ENCODE data around the gene DHX34. TPM values are rescaled to one million over a fixed set of nuclear protein-coding genes. Genes with fewer than 3 reads are reported as not detected.

Gene DHX34
- total and polyA plus RNA-seq, 4 donors, result 3.1 to 11.6 (median 6.1) TPM

DNA sequence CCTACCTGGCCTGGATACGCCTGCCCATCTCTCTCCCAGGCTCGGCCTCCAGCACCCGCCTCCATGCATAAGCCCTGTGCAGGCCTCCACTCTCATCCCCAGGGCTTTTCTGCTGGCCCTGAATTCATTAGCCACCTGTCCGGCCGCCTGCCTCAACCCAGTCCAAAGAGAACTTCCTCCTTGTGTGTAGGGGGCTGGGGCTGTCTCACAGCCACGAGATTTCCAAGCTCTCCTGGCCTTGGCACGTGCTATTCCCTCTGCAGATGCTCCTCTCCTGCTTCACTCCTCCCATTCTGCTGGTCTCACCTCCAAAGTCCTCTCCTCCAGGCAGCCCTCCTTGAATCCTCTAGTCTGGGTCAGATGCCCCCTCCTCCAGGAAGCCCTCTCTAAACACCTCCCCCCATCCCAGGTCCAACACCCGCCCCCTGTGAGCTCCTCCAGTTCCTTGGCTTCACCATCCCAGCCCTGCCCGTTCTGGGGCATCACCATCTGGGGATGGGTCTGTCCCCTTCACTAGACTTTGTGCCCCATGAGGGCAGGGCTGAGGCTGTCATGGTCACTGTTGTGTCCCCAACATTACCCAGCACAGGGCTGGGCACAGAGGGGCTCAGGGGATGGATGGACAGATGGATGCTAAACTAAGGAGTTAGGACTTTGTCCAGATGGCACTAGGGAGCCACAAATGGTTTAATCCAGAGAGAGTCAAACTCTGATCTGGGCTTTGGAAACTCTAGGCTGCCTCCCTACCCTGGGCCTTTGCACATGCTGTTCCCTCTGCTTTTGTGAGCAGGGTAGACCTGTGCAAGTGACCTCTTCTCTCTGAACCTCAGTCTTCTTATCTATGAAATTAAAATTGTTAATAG is 55.5 kb downstream of the DHX34 start:
- Histone ChIP-seq H3K27me3 (ENCODE audit: control insufficient read depth in 4 of 4, insufficient read depth in 4 of 4, low read length in 3 of 4) (peaks cover 0 to 7% (median 2%) of the 10 kb centered on the region in 4 donors), H3K9me3 (ENCODE audit: control insufficient read depth in 4 of 4, low read length in 3 of 4) (no peaks in the 10 kb centered on the region), H3K27ac (ENCODE audit: low read depth in 1 of 2, low read length in 2 of 2) (no peak overlapping the region), H3K9ac (ENCODE audit: low read depth in 1 of 2, low read length in 2 of 2) (no peak overlapping the region), H3K4me3 (ENCODE audit: low read depth in 1 of 3, low read length in 3 of 3) (no peak overlapping the region), H3K36me3 (ENCODE audit: control insufficient read depth in 4 of 4, insufficient read depth in 3 of 4, low read depth in 1 of 4, low read length in 3 of 4) (no peaks in the 10 kb centered on the region), H3K4me1 (ENCODE audit: control insufficient read depth in 4 of 4, insufficient read depth in 4 of 4, low read length in 3 of 4) (no peaks in the 10 kb centered on the region)
- TF ChIP-seq FOXA2 (IDR thresholded peaks at IDR 0.05) (no peak), ZBTB33 (IDR thresholded peaks at IDR 0.05) (no peak), HNF4A (conservative IDR thresholded peaks at IDR 0.05) (no peak), YY1 (IDR thresholded peaks at IDR 0.05) (no peak), EGR1 (IDR thresholded peaks at IDR 0.05; ENCODE audit: low read depth in 2 of 2) (no peak), HNF4G (IDR thresholded peaks at IDR 0.05) (no peak), RAD21 (IDR thresholded peaks at IDR 0.05) (no peak)
- WGBS, result 68% methylated on average over 9 of the region's 9 CpGs
- DNase-seq (ENCODE audit: low spot score), result no peak

DNA sequence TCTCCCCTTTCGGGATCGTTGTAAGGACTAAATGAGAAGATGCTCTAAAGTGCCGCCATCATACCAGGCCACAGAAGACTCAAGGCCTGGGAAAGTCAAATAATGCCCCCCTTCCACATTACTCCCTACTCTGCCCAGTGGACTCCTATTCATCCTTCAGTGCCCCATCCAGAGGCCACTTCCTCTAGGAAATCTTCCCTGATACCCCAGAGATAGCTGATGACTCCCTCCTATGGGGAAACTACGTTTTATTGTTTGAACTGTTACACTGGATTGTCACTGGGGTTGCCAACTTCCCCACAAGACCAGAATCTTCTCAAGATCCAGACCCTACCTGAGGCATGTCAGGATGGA is 56.1 kb downstream of the DHX34 start:
- H3K9me3 ChIP-seq (ENCODE audit: control insufficient read depth in 4 of 4, low read length in 3 of 4), result no peaks in the 10 kb centered on the region
- TF ChIP-seq ATF3 (IDR thresholded peaks at IDR 0.05), result no peak
- TF ChIP-seq GABPA (IDR thresholded peaks at IDR 0.05 in 1 of 2, conservative IDR thresholded peaks at IDR 0.05 in 1 of 2), result no peak
- H3K4me3 ChIP-seq (ENCODE audit: low read depth in 1 of 3, low read length in 3 of 3), result no peak overlapping the region
- no peak overlapping the region for H3K27ac ChIP-seq (ENCODE audit: low read depth in 1 of 2, low read length in 2 of 2)
- H3K9ac ChIP-seq (ENCODE audit: low read depth in 1 of 2, low read length in 2 of 2), result no peak overlapping the region
- peaks cover 0 to 7% (median 2%) of the 10 kb centered on the region in 4 donors for H3K27me3 ChIP-seq (ENCODE audit: control insufficient read depth in 4 of 4, insufficient read depth in 4 of 4, low read length in 3 of 4)
- no peaks in the 10 kb centered on the region for H3K36me3 ChIP-seq (ENCODE audit: control insufficient read depth in 4 of 4, insufficient read depth in 3 of 4, low read depth in 1 of 4, low read length in 3 of 4)
- no peaks in the 10 kb centered on the region for H3K4me1 ChIP-seq (ENCODE audit: control insufficient read depth in 4 of 4, insufficient read depth in 4 of 4, low read length in 3 of 4)
- 80% methylated on average over 4 of the region's 4 CpGs for WGBS
- no peak for DNase-seq (ENCODE audit: low spot score)

- Histone ChIP-seq H3K36me3 (ENCODE audit: control insufficient read depth in 4 of 4, insufficient read depth in 3 of 4, low read depth in 1 of 4, low read length in 3 of 4) (no peaks in the 10 kb centered on the region), H3K4me3 (ENCODE audit: low read depth in 1 of 3, low read length in 3 of 3) (no peak overlapping the region), H3K9me3 (ENCODE audit: control insufficient read depth in 4 of 4, low read length in 3 of 4) (no peaks in the 10 kb centered on the region), H3K4me1 (ENCODE audit: control insufficient read depth in 4 of 4, insufficient read depth in 4 of 4, low read length in 3 of 4) (no peaks in the 10 kb centered on the region), H3K9ac (ENCODE audit: low read depth in 1 of 2, low read length in 2 of 2) (no peak overlapping the region), H3K27me3 (ENCODE audit: control insufficient read depth in 4 of 4, insufficient read depth in 4 of 4, low read length in 3 of 4) (peaks cover 0 to 7% (median 2%) of the 10 kb centered on the region in 4 donors), H3K27ac (ENCODE audit: low read depth in 1 of 2, low read length in 2 of 2) (no peak overlapping the region)
- DNase-seq (ENCODE audit: low spot score), result no peak
- 91% methylated on average over 5 of the region's 5 CpGs for WGBS
- TF ChIP-seq, protein P1, sequence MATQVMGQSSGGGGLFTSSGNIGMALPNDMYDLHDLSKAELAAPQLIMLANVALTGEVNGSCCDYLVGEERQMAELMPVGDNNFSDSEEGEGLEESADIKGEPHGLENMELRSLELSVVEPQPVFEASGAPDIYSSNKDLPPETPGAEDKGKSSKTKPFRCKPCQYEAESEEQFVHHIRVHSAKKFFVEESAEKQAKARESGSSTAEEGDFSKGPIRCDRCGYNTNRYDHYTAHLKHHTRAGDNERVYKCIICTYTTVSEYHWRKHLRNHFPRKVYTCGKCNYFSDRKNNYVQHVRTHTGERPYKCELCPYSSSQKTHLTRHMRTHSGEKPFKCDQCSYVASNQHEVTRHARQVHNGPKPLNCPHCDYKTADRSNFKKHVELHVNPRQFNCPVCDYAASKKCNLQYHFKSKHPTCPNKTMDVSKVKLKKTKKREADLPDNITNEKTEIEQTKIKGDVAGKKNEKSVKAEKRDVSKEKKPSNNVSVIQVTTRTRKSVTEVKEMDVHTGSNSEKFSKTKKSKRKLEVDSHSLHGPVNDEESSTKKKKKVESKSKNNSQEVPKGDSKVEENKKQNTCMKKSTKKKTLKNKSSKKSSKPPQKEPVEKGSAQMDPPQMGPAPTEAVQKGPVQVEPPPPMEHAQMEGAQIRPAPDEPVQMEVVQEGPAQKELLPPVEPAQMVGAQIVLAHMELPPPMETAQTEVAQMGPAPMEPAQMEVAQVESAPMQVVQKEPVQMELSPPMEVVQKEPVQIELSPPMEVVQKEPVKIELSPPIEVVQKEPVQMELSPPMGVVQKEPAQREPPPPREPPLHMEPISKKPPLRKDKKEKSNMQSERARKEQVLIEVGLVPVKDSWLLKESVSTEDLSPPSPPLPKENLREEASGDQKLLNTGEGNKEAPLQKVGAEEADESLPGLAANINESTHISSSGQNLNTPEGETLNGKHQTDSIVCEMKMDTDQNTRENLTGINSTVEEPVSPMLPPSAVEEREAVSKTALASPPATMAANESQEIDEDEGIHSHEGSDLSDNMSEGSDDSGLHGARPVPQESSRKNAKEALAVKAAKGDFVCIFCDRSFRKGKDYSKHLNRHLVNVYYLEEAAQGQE (IDR thresholded peaks at IDR 0.05), result no peak
- no peak for TF ChIP-seq FOXA1 (IDR thresholded peaks at IDR 0.05)
- TF ChIP-seq MAX (IDR thresholded peaks at IDR 0.05), result no peak
- TF ChIP-seq JUND (IDR thresholded peaks at IDR 0.05), result no peak
- no peak for TF ChIP-seq FOXA2 (IDR thresholded peaks at IDR 0.05)
- TF ChIP-seq EGR1 (IDR thresholded peaks at IDR 0.05; ENCODE audit: low read depth in 2 of 2), result no peak
- no peak for TF ChIP-seq NR2F2 (IDR thresholded peaks at IDR 0.05)
- no peak for TF ChIP-seq HNF4G (IDR thresholded peaks at IDR 0.05)
- TF ChIP-seq GABPA (IDR thresholded peaks at IDR 0.05 in 1 of 2, conservative IDR thresholded peaks at IDR 0.05 in 1 of 2), result no peak
- TF ChIP-seq ZBTB33 (IDR thresholded peaks at IDR 0.05), result no peak
- TF ChIP-seq YY1 (IDR thresholded peaks at IDR 0.05), result no peak
- TF ChIP-seq TAF1 (conservative IDR thresholded peaks at IDR 0.05), result no peak
- no peak for TF ChIP-seq RAD21 (IDR thresholded peaks at IDR 0.05)
- TF ChIP-seq RXRA (IDR thresholded peaks at IDR 0.05), result no peak
- no peak for TF ChIP-seq ATF3 (IDR thresholded peaks at IDR 0.05)
- TF ChIP-seq SP1 (IDR thresholded peaks at IDR 0.05), result no peak
Observed at GRCh38 chr19:47405854-47406417, 56.8 kb downstream of the DHX34 start.
